ENCODE measurements around the gene PRR12. TPM values are rescaled to one million over a fixed set of nuclear protein-coding genes. Genes with fewer than 3 reads are reported as not detected.

The PRR12 gene
- total and polyA plus RNA-seq, 2 donors (not counting 3 experiments of a cell fraction or from before 2014, with no cell fraction given) = 1.9 to 37.0 TPM

DNA sequence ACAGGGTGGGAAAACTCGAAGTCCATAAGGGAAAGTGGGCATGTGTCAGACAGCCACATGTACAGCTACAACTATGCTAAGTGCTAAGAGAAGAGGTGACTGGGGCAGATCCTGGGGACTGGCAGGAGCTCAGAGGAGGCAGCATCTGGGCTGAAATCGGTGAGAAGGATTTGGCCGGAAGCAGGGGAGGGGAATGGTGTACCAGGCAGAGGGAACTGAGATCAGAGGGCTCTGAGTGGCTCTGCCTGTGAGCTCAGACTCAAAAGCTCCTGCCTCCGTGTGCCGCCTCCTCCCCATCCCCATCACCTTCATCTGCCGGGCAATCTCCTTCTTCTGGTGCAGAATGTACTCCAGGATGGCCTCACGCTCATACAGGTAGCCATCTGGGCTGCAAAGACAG, 32.4 kb upstream of the PRR12 start:
- Histone ChIP-seq H3K27ac (ENCODE audit: insufficient read depth, low read depth, low read length) (no peak overlapping the region), H2AFZ (ENCODE audit: low read depth, low read length) (no peak overlapping the region), H3K9me1 (replicated peaks; ENCODE audit: control insufficient read depth, extremely low read depth, insufficient read depth, low read length) (no peaks in the 10 kb centered on the region), H3K4me1 (ENCODE audit: control insufficient read depth, extremely low read depth, insufficient read depth, low read length) (peaks cover 20% of the 10 kb centered on the region), H3K36me3 (ENCODE audit: control insufficient read depth in 2 of 2, extremely low read depth in 1 of 2, insufficient read depth in 2 of 2, low read length in 2 of 2) (peaks cover 15 to 35% of the 10 kb centered on the region in 2 experiments), H3K9ac (replicated peaks; ENCODE audit: extremely low read depth, insufficient read depth, low read length) (no peak overlapping the region), H3K9me3 (replicated peaks; ENCODE audit: control insufficient read depth, insufficient read depth, low read length) (no peaks in the 10 kb centered on the region), H3K4me3 (replicated peaks in 1 of 3; ENCODE audit: insufficient read depth in 1 of 3, low read depth in 1 of 3, low read length in 3 of 3) (no peak overlapping the region), H3K4me2 (ENCODE audit: insufficient read depth, low read length) (no peak overlapping the region), H3K79me2 (ENCODE audit: control insufficient read depth, insufficient read depth, low read length) (peaks cover 4% of the 10 kb centered on the region), H4K20me1 (replicated peaks; ENCODE audit: control insufficient read depth, extremely low read depth, insufficient read depth, low read length) (no peaks in the 10 kb centered on the region), H3K27me3 (ENCODE audit: control insufficient read depth in 2 of 2, insufficient read depth in 2 of 2, low read length in 2 of 2) (no peaks in the 10 kb centered on the region)
- TF ChIP-seq, protein P1, sequence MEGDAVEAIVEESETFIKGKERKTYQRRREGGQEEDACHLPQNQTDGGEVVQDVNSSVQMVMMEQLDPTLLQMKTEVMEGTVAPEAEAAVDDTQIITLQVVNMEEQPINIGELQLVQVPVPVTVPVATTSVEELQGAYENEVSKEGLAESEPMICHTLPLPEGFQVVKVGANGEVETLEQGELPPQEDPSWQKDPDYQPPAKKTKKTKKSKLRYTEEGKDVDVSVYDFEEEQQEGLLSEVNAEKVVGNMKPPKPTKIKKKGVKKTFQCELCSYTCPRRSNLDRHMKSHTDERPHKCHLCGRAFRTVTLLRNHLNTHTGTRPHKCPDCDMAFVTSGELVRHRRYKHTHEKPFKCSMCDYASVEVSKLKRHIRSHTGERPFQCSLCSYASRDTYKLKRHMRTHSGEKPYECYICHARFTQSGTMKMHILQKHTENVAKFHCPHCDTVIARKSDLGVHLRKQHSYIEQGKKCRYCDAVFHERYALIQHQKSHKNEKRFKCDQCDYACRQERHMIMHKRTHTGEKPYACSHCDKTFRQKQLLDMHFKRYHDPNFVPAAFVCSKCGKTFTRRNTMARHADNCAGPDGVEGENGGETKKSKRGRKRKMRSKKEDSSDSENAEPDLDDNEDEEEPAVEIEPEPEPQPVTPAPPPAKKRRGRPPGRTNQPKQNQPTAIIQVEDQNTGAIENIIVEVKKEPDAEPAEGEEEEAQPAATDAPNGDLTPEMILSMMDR (IDR thresholded peaks at IDR 0.05; ENCODE audit: extremely low read depth in 1 of 2, insufficient read depth in 1 of 2, low read depth in 1 of 2, low read length in 2 of 2) = no peak
- TF ChIP-seq POLR2AphosphoS5 (IDR thresholded peaks at IDR 0.05; ENCODE audit: insufficient read depth, low read depth, low read length) (no peak), GATA2 (IDR thresholded peaks at IDR 0.05; ENCODE audit: insufficient read depth, insufficient read length, low read depth, low read length) (no peak), POLR2A (IDR thresholded peaks at IDR 0.05; ENCODE audit: low read depth, low read length) (no peak), JUN (IDR thresholded peaks at IDR 0.05; ENCODE audit: borderline replicate concordance, insufficient read depth, insufficient read length, low read depth) (no peak), EZH2 (IDR thresholded peaks at IDR 0.05; ENCODE audit: borderline replicate concordance, low read depth, low read length, severe bottlenecking) (no peak), MYC (IDR thresholded peaks at IDR 0.05; ENCODE audit: low read depth, low read length) (no peak), FOS (IDR thresholded peaks at IDR 0.05; ENCODE audit: borderline replicate concordance, insufficient read depth, low read length) (no peak)
- TF ChIP-seq, protein P2, sequence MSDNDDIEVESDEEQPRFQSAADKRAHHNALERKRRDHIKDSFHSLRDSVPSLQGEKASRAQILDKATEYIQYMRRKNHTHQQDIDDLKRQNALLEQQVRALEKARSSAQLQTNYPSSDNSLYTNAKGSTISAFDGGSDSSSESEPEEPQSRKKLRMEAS (IDR thresholded peaks at IDR 0.05; ENCODE audit: insufficient read depth, insufficient read length) = no peak
- DNase-seq (ENCODE audit: low read depth, low spot score) (no peak), FAIRE-seq (no peak)
- intact Hi-C loops (cut with micrococcal nuclease) = no loop called here
- POLR2A ChIA-PET = no interaction called here
- dilution Hi-C loops (cut with MboI; ENCODE audit: extremely low pct_ligation_motif_present, low sequenced_read_pairs) = no loop called here
- CTCF ChIA-PET = interaction anchor here (1.1 to 6.1 kb wide), 4 partner anchors 10 to 56 kb away, joined by 3 to 51 read pairs (median 8); no protein-coding TSS in a partner anchor
- no TSS peak for BruUV-seq (replicated peaks)
